Neural cell (in vitro differentiated cells): ENCODE results near the gene GEMIN5. TPM values are rescaled to one million over a fixed set of nuclear protein-coding genes. Genes with fewer than 3 reads are reported as not detected.

Experiments
- H2AFZ ChIP-seq: fragments of 200-600, 300-800 bp; sonication (generic), shearing (Covaris generic); 2 replicates; pipeline ENCODE4 v1.6.0; 2014; ENCODE audit warnings: low read depth, mild to moderate bottlenecking, antibody characterized with exemption, low read length, moderate library complexity
- H3F3A ChIP-seq: fragments of 200-600 bp; shearing (Covaris generic); 2 replicates; pipeline ENCODE4 v1.6.1; 2016; ENCODE audit warnings: mild to moderate bottlenecking, moderate library complexity, mixed read lengths, antibody characterized with exemption, low read length; ENCODE audit not compliant: insufficient read depth, poor library complexity, severe bottlenecking
- H3K27ac ChIP-seq: fragments of 200-600, 300-800 bp; sonication (generic), shearing (Covaris generic); 2 replicates; pipeline ENCODE4 v1.5.1; 2014; ENCODE audit warnings: mild to moderate bottlenecking, low read length, moderate library complexity
- H3K27me3 ChIP-seq: fragments of 300-800, 200-600 bp; sonication (generic), shearing (Covaris generic); 2 replicates; pipeline ENCODE4 v1.6.0; 2014; ENCODE audit warnings: mild to moderate bottlenecking, low read depth, low read length, moderate library complexity; ENCODE audit not compliant: insufficient read depth
- H3K36me3 ChIP-seq: fragments of 300-800, 200-600 bp; sonication (generic), shearing (Covaris generic); 2 replicates; pipeline ENCODE4 v1.5.1; 2014; ENCODE audit warnings: mild to moderate bottlenecking, antibody characterized with exemption, low read length, moderate library complexity; ENCODE audit not compliant: insufficient read depth
- H3K4me2 ChIP-seq: fragments of 300-800, 200-600 bp; sonication (generic), shearing (Covaris generic); 2 replicates; pipeline ENCODE4 v1.6.0; 2014; ENCODE audit warnings: mild to moderate bottlenecking, low read length
- H3K4me3 ChIP-seq: fragments of 300-800, 200-600 bp; sonication (generic), shearing (Covaris generic); 2 replicates; pipeline ENCODE4 v1.5.1; 2014; ENCODE audit warnings: mild to moderate bottlenecking, low read length, moderate library complexity
- H3K79me2 ChIP-seq: fragments of 200-600 bp; shearing (Covaris generic); replicated peaks from 2 replicates; pipeline ENCODE4 v1.6.0; 2014; ENCODE audit warnings: mild to moderate bottlenecking, low read length, moderate library complexity; ENCODE audit not compliant: insufficient read depth
- H3K9ac ChIP-seq: fragments of 300-800, 200-600 bp; sonication (generic), shearing (Covaris generic); 2 replicates; pipeline ENCODE4 v1.6.1; 2016; ENCODE audit warnings: mild to moderate bottlenecking, low read length, mixed read lengths
- H3K9me2 ChIP-seq: fragments of 200-600 bp; shearing (Covaris generic); 2 replicates; pipeline ENCODE4 v1.6.1; 2016; ENCODE audit warnings: mild to moderate bottlenecking, low read length, mixed read lengths; ENCODE audit not compliant: insufficient read depth
- H3K9me3 ChIP-seq: fragments of 200-600, 300-800 bp; sonication (generic), shearing (Covaris generic); 2 replicates; pipeline ENCODE4 v1.6.1; 2016; ENCODE audit warnings: mild to moderate bottlenecking, mixed run types, low read length, moderate library complexity, mixed read lengths
- H4K20me1 ChIP-seq: fragments of 200-600 bp; shearing (Covaris generic); 2 replicates; pipeline ENCODE4 v1.6.1; 2016; ENCODE audit warnings: mild to moderate bottlenecking, mixed run types; ENCODE audit not compliant: insufficient read depth
- CTCF ChIP-seq: fragments of 450-650 bp; IDR thresholded peaks from 2 replicates; pipeline ENCODE4 v1.5.1; 2014; ENCODE audit warnings: antibody characterized with exemption, mild to moderate bottlenecking, moderate library complexity; ENCODE audit not compliant: poor library complexity, severe bottlenecking
- EP300 ChIP-seq: fragments of 450-650 bp; conservative IDR thresholded peaks from 2 replicates; pipeline ENCODE4 v1.6.1; 2014; ENCODE audit warnings: antibody characterized with exemption, mild to moderate bottlenecking, moderate library complexity; ENCODE audit not compliant: poor library complexity, severe bottlenecking
- EZH2 ChIP-seq: fragments of 200-600, 300-800 bp; shearing (Covaris generic), sonication (generic); IDR thresholded peaks from 2 replicates; pipeline ENCODE4 v1.6.1; 2014; ENCODE audit warnings: antibody characterized with exemption, low read length, borderline replicate concordance, mild to moderate bottlenecking; ENCODE audit not compliant: insufficient read depth, poor library complexity, severe bottlenecking
- MXI1 ChIP-seq: fragments of 450-650 bp; conservative IDR thresholded peaks from 2 replicates; pipeline ENCODE4 v1.6.1; 2014; ENCODE audit warnings: antibody characterized with exemption, mild to moderate bottlenecking; ENCODE audit not compliant: poor library complexity, severe bottlenecking
- POLR2AphosphoS5 ChIP-seq: IDR thresholded peaks from 2 replicates; pipeline ENCODE4 v1.6.1; 2012
- RAD21 ChIP-seq: fragments of 450-650 bp; conservative IDR thresholded peaks from 2 replicates; pipeline ENCODE4 v1.6.1; 2014; ENCODE audit warnings: antibody characterized with exemption, mild to moderate bottlenecking, moderate library complexity
- SMC3 ChIP-seq: fragments of 450-650 bp; conservative IDR thresholded peaks from 2 replicates; pipeline ENCODE4 v1.6.1; 2014; ENCODE audit warnings: antibody characterized with exemption, mild to moderate bottlenecking, moderate library complexity; ENCODE audit not compliant: poor library complexity
- TAF1 ChIP-seq: IDR thresholded peaks from 2 replicates; pipeline ENCODE4 v1.6.1; 2012; ENCODE audit warnings: low read depth
- polyA plus RNA-seq: library from polyadenylated mRNA; depleted of rRNA; stranded (reverse); fragments of >200 nt; gene quantifications from 2 replicates; pipeline ENCODE4 v1.2.3, GENCODE V29; 2014
- TF ChIP-seq, protein P1 (sequence below): IDR thresholded peaks from 2 replicates; pipeline ENCODE4 v1.6.1; 2012; ENCODE audit warnings: borderline replicate concordance

Gene GEMIN5
- polyA plus RNA-seq, 1 donor from 2014 or later: 13.0 TPM

DNA sequence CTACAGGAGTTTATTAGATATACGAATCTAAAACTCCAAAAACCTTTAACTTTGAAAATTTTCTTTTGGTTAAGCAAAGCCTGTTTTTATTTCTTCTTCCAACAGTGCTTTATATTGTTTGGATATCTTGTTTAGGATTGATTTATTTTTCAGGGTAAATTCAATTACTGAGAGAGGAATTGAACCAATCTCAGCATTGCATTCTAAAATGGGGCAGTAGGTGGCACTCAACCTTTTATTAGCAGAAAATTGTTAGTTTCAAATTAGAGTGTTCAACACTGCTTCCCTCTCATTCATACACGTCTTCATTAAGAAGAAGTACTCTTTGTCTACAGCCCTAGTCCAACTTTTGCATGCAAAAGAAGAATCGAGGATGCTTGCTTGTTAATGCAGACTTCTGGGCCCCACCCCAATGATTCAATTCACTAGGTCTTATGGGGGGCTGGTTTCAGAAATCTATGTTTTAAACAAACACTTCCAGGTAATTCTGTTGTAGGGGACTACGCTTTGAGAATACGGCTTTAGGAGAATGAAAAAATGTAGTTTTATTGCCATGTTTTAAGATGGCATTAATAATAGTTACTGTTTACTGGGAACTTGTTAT lies 29.5 kb upstream of the GEMIN5 start:
- no peaks in the 10 kb centered on the region for H4K20me1 ChIP-seq
- TF ChIP-seq, protein P1, sequence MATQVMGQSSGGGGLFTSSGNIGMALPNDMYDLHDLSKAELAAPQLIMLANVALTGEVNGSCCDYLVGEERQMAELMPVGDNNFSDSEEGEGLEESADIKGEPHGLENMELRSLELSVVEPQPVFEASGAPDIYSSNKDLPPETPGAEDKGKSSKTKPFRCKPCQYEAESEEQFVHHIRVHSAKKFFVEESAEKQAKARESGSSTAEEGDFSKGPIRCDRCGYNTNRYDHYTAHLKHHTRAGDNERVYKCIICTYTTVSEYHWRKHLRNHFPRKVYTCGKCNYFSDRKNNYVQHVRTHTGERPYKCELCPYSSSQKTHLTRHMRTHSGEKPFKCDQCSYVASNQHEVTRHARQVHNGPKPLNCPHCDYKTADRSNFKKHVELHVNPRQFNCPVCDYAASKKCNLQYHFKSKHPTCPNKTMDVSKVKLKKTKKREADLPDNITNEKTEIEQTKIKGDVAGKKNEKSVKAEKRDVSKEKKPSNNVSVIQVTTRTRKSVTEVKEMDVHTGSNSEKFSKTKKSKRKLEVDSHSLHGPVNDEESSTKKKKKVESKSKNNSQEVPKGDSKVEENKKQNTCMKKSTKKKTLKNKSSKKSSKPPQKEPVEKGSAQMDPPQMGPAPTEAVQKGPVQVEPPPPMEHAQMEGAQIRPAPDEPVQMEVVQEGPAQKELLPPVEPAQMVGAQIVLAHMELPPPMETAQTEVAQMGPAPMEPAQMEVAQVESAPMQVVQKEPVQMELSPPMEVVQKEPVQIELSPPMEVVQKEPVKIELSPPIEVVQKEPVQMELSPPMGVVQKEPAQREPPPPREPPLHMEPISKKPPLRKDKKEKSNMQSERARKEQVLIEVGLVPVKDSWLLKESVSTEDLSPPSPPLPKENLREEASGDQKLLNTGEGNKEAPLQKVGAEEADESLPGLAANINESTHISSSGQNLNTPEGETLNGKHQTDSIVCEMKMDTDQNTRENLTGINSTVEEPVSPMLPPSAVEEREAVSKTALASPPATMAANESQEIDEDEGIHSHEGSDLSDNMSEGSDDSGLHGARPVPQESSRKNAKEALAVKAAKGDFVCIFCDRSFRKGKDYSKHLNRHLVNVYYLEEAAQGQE: no peak
- no peak for TF ChIP-seq POLR2AphosphoS5
- TF ChIP-seq SMC3: peak; percentile 68
- peak; percentile 68 for TF ChIP-seq CTCF
- no peak for TF ChIP-seq TAF1
- no peak for TF ChIP-seq EP300
- TF ChIP-seq RAD21: peak; percentile 63
- no peak for TF ChIP-seq MXI1
- H3K27me3 ChIP-seq: no peaks in the 10 kb centered on the region
- H3K9me3 ChIP-seq: no peaks in the 10 kb centered on the region
- H3K9me2 ChIP-seq: no peaks in the 10 kb centered on the region
- no peaks in the 10 kb centered on the region for H3K79me2 ChIP-seq
- H3K9ac ChIP-seq: no peak overlapping the region
- H3F3A ChIP-seq: no peaks in the 10 kb centered on the region
- no peak overlapping the region for H2AFZ ChIP-seq
- no peak overlapping the region for H3K27ac ChIP-seq
- no peak overlapping the region for H3K4me2 ChIP-seq
- no peak overlapping the region for H3K4me3 ChIP-seq
- H3K36me3 ChIP-seq: peaks cover 4% of the 10 kb centered on the region

- Histone ChIP-seq H4K20me1 (no peaks in the 10 kb centered on the region), H3F3A (no peaks in the 10 kb centered on the region), H3K27ac (no peak overlapping the region), H2AFZ (no peak overlapping the region), H3K9me2 (no peaks in the 10 kb centered on the region), H3K4me3 (no peak overlapping the region), H3K27me3 (no peaks in the 10 kb centered on the region), H3K79me2 (no peaks in the 10 kb centered on the region), H3K36me3 (peaks cover 4% of the 10 kb centered on the region), H3K9me3 (no peaks in the 10 kb centered on the region), H3K9ac (no peak overlapping the region), H3K4me2 (no peak overlapping the region)
- TF ChIP-seq TAF1 (no peak), EZH2 (no peak), RAD21 (no peak), POLR2AphosphoS5 (no peak), CTCF (no peak), SMC3 (no peak), EP300 (no peak), MXI1 (no peak)
- TF ChIP-seq, protein P1: no peak
These were observed 28.9 kb upstream of the GEMIN5 start for GRCh38 chr5:154966874-154967273.
